ENCODE results near the gene COX6A1.
"Not testable (repeated sequence)": the region's sequence is repeated elsewhere in the genome, so short reads cannot be mapped to it uniquely, and the experiment has no call there.

The COX6A1 gene

DNA sequence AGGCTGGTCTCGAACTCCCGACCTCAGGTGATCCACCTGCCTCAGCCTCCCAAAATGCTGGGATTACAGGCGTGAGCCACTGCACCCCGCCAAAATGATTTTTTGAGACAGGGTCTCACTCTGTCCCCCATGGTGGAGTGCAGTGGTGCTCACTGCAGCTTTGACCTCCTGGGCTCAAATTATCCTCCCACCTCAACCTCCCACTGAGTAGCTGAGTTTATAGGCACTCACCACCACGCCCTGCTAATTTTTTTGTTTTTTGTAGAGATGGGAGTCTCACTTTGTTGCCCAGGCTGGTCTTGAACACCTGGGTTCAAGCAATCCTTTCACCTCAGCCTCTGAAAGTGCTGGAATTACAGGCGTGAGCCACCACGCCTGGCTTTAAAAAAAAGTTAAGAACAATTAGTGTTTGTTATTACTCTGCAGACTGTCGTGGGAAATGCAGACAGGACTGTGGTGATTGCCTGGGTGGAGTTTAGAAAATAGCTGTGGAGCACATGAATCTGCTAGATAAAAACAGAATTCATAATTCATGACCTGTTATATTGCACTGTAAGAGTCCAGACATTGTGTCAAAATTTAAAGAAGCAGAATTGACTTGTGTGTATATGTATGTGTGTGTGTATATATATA lies 9.2 kb upstream of the COX6A1 start:
- no peak for DNase-seq (ENCODE audit: low read depth)

DNA sequence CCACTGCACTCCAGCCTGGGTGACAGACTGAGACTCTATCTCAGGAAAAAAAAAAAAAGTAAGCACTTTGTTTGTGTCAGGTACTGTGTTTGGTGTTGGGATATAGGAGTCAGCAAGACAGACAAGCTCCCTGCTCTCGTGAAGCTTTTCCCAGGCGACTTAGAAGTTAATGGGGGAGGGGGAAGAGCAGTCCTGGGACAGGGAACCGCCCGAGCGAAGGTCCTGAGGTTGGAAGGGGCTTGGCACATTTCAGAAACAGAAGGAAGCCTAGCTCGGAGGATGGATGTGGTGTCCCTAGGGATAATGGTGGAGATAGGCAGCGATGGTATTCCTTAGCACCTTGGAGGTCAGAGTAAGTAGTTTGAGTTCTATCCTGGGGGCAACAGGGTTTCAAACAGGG lies 8.5 kb upstream of the COX6A1 start:
- no peak for DNase-seq (ENCODE audit: low read depth)

DNA sequence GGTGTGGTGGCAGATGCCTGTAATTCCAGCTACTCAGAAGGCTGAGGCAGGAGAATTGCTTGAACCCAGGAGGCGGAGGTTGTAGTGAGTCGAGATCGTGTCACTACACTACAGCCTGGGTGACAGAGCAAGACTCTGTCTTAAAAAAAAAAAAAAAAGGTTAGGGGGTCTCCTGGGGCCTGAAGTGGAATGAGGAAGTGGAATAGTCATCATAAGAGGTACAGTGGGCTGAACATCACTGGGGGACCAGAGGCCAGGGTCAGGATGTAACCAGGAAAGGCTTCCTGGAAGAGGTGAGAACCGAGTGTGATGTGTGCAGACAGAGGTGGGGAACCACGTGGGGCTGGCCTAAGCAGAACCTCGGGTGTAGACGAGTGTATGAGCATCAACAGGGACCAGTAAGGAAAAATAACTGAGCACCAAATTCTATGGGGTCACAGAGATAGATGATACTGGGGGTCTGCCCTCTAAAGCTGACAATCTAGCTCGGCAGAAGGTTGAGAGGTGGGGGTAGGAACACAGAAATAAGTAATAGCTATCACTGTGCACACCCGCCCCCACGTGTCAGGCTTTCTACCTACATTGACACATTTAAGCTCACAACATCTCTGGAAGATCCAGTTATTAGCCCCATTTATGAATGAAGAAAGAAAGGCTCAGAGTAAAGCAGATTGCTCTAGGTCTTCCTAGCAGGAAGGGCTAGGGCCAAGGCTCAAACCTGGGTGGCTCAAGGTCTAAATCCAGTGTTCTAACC lies 5.0 kb upstream of the COX6A1 start:
- DNase-seq (ENCODE audit: low read depth): no peak

DNA sequence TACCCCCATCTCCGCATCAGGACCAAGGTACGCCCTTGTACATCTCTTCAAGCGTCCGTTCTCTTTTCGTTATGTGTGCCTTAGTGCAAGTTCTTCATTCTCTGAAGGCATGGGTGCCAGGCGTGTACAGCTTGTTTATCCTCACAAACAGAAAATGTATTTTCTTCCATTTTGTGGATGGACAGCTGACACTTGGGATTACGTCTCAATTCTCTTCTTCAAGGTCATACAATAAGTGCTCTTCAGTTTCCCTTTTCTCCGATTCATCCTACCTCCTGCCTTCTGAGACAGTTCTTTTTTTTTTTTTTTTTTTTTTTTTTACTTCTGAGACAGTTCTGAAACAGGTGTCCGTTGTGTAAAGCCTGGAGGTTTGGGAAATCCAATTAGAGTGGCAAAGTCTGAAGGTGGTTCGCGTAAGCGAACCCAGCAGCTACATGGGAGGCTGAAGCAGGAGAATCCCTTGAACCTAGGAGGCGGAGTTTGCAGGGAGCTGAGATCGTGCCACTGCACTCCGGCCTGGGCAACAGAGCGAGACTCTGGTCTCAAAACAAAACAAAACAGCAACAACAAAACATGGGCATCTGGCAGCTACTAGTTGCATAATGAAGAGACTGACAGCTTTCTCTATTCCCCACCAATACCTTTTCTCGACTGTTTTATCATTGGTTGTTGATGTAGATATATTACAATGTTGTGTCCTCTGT lies 734 bp downstream of the COX6A1 start:
- DNase-seq (ENCODE audit: low read depth): no peak

DNA sequence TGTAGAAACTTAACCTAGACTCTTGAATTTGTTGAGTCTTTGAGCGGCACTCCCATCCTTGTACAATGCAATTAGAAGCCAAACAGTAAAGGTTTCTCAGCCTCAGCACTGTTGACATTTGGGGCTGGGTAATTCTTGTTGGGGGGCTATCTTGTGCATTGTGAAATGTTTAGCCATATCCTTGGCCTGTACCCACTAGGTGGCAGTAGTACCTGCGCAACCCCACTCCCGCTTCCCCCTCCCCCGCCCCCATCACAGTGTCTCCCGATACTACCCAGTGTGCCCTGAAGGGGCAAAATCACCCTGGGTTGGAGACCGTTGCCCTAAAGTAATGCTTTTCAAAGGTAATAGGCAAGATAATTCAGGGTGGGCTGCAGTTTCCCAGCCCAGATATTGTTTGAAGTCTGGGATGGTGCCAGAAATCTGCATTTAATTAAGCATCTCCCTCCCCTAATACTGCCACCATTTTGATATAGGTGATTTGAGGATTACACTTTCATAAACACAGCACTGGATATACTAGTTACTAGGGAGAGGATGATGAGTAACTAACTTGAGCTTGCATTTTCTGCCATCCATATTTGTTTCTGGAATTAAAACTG lies 1.8 kb downstream of the COX6A1 start:
- peak; percentile 65 for DNase-seq (ENCODE audit: low read depth)

DNA sequence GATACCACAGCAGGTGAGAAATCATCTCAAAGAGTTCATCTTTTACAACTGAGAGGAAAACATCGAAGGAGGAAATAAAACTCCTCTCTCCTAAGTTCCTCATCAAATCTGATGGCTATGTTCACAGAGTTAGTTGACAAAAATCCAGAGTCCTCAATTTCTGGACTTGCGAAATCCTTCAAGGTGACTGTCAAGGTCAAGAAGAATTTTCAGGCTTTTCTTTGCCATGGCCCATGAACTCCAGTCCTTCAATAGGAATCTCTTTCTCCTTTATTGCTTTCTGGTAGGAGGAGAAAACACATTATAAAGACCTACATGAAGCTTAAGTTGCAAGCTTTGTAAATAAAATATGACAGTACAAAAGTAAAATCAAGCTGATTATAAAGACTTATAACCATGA lies 6.8 kb downstream of the COX6A1 start:
- DNase-seq (ENCODE audit: low read depth): no peak

DNA sequence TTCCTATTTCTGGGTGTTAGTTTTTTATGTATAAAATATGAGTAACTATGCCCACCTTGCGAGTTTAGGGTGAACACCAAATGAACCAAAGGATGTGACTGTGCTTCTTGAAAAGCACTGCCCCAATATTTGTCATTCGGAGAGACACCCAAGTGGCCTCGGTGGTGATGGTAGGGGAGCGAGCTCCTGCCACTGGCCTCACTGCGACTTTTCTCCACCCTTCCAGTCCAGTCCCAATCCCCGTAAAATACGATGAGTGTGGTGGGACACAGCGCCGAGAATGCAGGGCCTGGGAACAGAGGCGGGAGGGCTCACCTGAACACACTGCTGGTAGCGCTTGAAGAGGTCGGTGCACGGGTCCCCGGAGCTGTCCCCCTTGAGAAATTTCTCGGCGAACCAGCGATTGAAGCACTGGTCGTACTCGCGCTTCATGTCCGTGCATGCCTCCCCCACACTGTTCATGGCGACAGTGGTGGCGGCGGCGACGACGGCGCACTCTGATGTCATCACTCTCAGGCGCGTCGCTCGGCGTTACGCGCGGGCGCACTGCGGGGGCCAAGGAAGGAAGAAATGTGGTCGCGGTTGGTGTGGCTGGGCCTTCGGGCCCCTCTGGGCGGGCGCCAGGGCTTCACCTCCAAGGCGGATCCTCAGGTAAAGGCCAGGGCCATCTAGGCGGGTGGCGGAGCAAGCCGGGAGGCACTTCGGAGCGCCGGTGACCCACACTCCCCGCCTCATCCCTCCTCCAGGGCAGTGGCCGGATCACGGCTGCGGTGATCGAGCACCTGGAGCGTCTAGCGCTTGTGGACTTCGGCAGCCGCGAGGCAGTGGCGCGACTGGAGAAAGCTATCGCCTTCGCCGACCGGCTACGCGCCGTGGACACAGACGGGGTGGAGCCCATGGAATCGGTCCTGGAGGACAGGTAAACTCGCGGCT lies 8.3 kb downstream of the COX6A1 start, which contains the start of the genes GATC and TRIAP1:
GATC (plus strand) TSS at position 534 of the 933 bp plus-strand sequence; CDS start at position 571, 37 bp downstream.
TRIAP1 (minus strand) TSS at position 474 of the 933 bp plus-strand sequence; CDS start at position 462, 12 bp downstream.
- peak; percentile 78 for DNase-seq (ENCODE audit: low read depth)

DNA sequence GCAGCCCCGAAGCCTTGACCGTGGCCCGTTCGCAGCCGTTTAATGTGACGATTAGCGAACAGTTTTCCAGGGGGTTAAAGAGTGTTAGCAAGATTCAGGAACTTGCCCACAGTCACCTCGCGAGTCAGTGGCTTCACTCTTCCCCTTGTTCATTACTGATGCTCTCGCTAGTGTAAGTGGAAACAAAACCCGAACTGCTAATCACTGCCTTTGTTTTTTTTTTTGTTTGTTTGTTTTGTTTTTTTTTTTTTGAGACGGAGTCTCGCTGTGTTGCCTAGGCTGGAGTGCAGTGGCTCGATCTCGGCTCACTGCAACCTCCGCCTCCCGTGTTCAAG lies 8.9 kb downstream of the COX6A1 start:
- DNase-seq (ENCODE audit: low read depth): not testable (repeated sequence)

DNA sequence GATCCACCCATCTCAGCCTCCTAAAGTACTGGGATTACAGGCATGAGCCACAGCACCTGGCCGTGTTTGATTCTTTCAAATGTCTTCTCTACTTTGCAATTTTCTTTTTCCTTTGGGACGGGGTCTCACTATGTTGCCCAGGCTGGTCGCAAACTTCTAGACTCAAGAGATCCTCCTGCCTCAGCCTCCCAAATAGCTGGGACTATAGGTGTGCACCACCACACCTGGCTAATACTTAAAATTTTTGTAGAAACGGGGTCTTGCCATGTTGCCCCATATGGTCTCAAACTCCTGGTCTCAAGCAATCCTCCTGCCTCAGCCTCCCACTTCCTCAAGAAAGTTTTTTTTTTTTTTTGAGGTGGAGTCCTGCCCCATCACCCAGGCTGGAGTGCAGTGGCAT lies 10.1 kb downstream of the COX6A1 start:
- DNase-seq (ENCODE audit: low read depth): no peak

DNA sequence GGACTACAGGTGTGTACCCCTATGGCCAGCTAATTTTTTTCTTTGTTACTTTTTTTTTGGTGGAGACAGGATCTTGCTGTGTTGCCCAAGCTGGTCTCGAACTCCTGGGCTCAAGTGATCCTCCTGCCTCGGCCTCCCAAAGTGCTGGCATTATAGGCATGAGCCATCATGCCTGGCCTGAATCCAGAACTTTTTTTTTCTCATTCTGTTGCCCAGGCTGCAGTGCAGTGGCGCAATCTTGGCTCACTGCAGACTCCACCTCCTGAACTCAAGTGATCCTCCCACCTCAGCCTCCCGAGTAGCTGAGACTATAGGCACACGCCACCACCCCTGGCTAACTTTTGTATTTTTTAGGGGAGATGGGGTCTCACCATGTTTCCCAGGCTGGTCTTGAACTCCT lies 14.6 kb downstream of the COX6A1 start:
- peak; percentile 27 for DNase-seq (ENCODE audit: low read depth)

DNA sequence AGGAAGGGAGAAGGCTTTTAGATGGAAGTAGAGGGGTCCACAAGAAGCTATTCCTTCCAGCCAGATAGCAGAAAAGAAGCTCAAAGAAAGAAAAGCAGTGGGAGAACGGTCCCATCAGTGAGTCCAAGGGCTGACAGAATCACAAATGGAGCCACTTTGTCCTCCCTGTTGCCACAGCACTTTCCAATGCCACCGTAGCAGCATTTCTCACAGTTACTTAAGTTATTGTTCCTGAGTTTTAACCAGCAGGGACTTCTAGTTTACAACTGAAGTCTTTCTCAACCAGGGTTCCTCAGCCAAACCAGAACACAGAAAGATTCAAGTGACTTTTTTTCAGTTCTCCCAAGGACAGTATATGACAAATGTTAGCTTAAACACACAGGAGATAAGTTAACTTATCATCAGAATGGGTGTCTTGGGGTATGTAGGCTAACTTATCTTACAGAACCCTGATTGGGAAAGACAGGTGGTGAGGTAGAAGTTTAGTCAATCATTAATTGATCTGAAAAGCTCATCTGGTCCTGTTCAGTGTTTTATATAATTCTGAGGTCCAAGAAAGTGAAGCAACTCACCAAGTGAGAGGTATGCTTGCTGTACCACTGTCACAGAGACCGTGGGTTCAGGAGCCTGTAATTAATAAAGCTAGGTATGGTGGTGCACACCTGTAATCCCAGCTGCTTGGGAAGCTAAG lies 15.3 kb downstream of the COX6A1 start:
- DNase-seq (ENCODE audit: low read depth): no peak

DNA sequence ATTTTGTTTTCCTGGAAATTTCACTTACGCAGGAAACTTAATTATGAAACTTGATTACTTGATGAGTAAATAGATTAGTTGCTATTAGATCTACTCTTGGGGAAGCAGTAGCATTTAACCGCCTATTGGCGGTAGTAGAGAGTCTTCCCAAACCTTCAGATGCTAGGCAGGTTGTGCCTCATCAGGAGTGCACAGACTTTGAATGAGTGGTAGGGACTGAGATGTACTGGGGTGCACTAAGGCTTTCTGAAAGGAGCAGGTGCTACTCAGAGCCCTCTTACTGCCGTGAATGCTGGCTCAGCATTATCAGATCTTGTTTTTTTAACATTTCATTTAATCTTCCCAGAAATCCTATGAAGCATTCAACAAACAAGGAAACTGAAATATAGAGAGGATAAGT lies 16.1 kb downstream of the COX6A1 start:
- DNase-seq (ENCODE audit: low read depth): peak; percentile 33

DNA sequence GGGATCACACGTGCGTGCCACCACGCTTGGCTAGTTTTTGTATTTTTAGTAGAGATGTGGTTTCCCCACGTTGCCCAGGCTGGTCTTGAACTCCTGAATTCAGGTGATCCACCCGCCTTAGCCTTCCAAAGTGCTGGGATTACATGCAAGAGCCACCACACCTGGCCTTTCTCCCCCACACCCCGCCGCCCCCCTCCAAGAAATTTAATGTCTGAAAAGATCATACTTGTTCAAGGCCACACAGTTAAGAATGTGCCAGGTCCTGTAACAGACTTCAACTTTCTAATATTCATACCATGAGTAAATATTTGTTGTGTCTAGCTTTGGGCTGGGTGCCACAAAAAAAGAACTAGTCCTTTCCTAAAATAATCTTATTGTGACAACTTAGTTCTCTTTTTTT lies 17.4 kb downstream of the COX6A1 start:
- no peak for DNase-seq (ENCODE audit: low read depth)

DNA sequence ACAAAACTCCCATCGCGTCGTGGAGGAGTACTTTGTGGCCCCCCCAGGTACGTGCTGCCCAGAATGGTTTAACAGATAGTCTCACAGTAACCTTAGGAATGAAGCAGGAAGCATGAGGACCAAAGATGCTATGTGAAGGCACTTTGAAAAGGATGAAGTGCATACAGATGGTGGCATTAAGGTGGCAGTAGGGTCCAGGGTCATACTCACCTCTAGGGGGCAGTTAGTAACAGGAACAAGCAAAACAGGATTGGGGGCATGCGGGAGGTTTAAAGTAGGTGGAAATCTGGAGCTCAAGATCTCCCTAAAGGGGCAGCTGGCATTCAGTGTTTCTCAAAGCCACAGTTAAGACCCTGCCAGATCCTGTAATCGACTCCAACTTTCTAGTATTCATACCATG lies 19.2 kb downstream of the COX6A1 start:
- peak; percentile 12 for DNase-seq (ENCODE audit: low read depth)

DNA sequence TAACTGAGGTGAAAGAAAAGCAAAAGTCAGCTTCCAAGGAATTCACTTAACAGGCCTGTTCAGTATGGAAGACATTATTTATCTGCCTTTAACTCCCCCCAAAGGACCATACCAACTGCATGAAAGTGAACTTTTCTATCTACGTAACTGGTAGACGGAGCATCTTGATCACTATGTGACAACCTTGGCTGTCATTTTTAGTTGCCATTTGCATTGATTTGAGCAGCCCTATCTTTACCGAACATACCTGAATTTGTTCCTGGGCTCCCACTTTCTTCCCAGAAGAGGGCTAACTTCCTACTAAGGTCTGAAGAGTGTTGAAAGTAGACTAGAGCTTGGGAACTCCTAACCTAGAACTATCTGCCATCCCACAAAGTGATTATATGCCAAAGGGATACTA lies 22.2 kb downstream of the COX6A1 start:
- DNase-seq (ENCODE audit: low read depth): no peak

DNA sequence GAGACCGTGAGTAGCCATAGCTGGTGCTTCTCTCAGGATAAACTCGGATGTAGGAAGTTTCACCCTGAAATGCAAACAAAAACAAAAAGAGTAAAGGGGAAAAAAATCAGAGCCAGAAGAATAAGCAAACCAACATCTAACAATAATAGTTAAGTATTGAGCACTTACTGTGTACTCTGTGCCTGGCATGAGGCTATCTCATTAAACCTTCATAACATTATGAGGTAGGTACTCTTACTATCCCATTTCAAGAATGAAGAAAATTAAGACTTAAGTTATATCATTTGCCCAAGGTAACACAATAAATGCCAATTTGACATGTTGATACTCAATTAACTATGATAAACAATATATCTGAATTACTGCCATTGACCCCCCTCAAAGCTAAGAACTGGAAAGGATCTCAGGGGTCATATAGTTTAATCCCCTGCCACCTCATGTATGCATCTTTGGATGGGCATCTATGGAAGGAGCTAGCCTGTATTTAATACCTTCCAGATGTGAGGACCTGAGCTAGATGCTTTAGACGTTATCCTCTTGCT lies 24.3 kb downstream of the COX6A1 start:
- no peak for DNase-seq (ENCODE audit: low read depth)

DNA sequence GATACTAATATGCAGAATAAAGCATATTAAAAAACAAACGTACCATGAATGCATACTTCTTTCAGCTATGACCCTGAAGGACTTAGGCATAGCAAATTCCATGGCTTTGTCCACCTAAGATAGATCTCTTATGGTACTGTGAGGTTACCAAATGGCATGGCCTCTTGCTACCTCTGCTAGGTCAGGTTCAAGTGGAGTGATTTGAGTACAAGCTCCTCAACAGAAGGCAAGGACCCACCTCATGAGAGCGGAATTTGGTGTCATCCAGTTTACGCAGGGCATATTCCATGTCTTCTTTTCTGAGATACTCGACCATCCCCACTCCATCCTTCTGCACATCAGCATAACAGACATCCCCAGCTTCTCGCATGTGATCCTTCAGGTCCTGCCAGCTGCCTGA lies 25.8 kb downstream of the COX6A1 start:
- DNase-seq (ENCODE audit: low read depth): no peak

DNA sequence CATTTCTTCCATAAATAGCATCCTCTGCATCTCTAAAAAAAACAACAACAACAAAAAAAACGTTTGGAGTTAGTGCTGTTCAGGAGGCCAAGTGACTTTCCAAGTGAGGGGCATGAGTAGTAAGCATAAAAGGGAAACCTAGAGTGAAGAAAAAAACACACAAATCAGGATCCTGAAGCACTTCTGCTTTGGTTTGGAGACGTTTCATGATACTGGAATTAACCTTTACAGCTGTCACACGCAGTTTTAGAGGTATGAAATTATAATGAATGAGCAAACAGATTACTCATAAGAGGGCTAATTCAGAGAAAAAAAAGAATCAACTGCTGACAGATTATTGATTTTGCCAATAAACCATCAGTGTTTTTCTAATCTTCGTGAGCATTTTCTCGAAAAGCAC lies 27.8 kb downstream of the COX6A1 start:
- DNase-seq (ENCODE audit: low read depth): no peak

DNA sequence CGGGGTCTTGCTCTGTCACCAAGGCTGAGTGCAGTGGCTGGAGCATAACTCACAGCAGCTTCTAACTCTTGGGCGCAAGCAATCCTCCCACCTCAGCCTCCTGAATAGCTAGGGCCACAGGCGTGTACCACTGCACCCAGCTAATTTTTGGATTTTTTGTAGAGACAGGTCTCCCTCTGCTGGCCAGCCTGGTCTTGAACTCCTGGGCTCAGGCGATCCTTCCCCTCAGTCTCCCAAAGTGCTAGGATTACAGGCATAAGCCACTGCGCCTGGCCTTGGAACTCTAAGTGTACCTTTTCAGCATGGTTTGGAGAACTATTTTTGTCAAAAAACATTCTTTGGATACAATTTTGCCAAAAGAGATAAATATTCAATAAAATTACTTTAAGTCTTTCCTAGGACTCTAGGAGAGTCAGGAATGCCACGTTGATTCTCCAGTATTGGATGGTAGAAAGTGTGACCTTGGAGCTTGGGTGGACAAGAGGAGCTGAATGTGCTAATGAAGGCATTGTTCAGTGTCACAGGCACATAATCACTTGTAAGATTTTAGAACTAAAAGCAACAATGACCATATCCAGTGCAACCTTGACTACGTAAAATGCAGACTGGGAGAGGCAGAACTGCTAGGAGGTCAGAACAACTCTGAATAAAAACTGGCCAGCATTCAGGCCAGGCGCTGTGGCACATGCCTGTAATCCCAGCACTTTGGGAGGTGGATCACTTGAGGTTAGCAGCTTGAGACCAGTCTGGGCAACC lies 28.8 kb downstream of the COX6A1 start:
- DNase-seq (ENCODE audit: low read depth): peak; percentile 56

DNA sequence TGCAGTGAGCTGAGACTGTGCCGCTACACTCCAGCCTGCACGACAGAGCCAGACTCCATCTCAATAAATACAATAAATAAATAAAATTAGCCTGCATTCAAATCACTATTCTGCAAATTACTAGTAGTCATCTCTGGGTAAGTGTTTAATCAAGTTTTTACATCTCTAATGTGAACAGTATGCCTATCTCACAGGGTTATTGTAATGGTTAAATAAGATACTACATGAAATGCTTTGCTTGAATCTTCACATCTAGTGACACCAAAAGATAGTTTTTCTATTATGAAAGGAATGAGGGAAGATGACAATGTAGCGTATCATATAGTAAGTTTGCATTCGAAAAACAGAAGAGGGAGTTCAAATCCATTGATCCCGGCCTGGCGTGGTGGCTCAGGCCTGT lies 29.5 kb downstream of the COX6A1 start:
- no peak for DNase-seq (ENCODE audit: low read depth)
